ENCODE measurements around the gene PSMD1.
"Not testable (repeated sequence)": the region's sequence is repeated elsewhere in the genome, so short reads cannot be mapped to it uniquely, and the experiment has no call there.

PSMD1 gene

DNA sequence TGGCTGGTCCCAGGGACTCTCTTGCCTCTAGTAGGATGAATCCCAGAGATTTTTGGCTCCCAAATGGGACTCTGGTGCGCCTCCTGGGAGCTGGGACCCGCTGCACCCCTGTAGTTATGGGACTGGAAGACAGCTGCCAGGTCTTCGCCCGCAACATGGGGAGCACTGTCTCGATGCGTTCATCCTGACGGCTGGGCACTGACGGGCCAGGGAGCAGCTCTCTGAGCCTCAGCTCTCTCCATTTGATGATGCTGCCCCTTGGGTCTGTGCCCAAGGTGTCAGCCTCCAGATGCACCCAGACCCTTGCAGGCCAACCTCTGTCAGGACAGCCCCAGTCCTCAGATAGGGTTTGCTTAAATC is 132.5 kb downstream of the PSMD1 start:
- DNase-seq = no peak

GRCh38 chr2:231189571-231190495 is 133.2 kb downstream of the PSMD1 start:
- DNase-seq = no peak

DNA sequence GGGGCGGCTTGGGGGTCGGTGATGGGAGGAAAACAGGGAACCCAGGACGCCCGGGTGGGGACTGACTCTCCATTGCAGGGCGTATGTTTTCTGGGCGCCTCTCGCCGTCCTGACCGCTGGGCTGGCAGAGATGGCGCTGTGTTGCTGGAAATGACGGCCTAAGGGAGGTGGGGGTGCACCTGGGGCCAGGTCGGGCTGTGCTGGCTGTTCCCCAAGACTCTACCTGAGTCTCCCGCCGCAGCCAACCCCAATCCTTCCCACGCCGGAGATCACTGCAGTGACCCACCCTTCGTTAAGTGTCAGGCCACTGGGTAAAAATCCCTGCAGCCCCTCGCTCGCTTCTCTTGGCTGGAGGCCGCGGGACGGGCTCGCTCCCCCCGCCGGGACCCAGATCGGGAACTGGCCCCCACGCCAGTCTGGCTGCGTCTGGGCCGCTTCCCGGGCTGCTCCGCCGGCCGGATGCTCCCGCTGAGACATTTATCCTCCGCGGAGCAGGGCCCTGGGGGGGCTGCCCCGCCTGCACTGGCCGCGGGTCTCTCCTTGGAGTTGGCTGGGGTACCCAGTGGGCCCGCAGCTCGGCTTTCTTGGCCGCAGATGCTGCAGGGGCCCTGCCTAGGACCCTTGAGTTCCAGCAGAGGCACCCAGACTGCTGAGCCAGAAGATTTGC is 134.0 kb downstream of the PSMD1 start:
- no peak for DNase-seq

DNA sequence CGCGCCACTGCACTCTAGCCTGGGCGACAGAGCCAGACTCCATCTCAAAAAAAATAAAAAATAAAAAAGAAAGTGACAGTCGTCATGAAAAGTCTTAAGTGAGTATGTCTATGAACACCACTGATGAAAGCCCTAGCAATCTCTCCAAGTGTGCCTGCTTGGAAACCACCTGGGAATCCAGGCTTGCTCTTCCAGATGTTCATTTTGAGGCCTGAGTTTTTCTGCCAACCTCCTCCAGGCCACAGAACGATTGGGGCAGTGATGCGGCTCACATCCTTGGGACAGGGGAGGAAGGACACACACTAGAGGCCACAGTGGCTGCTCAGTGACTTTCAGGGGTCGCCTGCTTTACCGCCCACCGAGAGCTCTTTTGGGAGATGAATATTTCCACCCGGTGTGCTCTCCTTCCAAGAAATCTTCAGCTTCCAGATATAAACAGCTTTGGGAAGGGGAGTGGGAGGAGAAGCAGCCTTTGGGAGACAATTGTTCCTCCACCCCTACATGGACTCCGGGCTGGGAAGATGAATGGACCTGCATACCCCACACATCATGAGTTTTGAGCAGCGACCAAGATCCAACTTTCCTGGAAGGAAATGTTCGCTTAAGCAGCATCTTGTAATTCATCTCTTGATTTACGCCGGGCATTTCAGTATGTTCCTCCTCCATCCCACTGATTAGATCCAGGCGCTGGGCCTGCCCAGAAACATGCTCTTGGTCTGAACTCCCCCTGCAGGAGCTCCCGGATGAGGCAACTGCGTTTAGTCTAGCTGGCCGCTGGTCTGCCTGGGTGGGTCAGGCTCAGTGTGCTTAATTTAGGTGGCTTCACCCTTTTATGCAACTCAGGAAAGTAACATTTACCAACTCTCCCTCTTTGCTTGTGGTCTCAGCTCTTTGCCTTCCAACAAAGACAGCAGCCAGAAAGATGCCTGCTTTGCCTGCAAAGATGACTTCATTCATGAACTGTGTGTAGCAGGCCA is 135.5 kb downstream of the PSMD1 start:
- DNase-seq = no peak

GRCh38 chr2:231193216-231193615 is 136.5 kb downstream of the PSMD1 start:
- DNase-seq = no peak

DNA sequence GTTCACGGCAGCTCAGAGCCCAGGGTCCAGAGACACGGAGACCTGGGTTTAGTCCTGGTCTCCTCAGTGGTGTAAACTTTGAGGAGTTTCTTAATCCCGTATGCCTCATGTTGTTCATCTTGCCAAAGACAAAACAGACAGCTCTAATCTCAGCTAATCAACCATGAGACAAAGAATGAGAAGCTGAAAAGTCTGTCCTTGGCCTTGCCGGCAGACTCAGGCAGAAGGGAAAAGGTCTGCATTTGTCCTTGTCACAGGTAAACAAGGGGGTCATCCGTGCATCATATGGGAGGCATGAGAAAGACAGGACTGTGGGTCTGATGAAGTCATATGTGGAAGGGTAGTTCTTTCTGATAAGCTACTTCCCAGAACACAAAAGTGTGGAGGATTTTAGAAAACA is 139.9 kb downstream of the PSMD1 start:
- DNase-seq = no peak

DNA sequence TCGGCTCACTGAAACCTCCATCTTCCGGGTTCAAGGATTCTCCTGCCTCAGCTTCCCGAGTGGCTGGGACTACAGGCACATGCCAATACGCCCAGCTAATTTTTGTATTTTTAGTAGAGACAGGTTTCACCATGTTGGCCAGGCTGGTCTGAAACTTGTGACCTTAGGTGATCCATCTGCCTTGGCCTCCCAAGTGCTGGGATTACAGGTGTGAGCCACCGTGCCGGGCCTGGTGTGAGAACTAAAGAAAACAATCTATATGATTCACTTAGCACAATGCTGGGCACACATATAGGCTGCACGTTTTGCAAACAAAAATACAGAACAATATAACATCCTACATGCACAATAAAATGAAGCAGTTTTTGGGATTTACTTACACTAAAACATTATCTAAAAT is 140.5 kb downstream of the PSMD1 start:
- DNase-seq = not testable (repeated sequence)

DNA sequence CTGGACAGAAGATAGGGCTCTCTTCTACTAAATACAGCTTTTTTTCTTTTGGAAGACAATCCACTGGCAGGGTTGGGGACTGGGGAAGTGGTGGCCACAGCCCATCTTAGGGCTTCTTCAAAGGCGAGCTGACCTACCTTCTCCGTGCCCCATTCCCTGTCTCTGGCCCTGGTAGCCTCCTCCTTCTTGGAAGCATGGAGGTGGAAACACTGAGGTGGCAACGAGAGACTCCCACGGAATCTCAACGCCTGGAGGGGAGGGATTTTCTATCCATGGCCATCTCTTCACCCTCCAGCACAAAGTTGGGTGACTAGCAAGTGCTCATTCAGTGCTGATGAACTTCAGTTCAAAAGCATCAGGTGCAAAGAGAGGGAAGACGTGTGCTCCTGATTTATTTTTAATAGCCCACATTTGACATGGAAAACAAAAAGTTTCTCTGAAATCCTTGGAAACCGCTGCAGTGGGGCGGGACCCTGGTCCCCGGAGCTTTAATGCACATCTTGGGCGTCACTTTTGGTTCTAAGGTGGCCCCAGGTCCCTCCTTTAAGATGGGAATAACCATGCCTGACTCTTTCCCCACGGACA is 141.1 kb downstream of the PSMD1 start:
- DNase-seq = no peak

DNA sequence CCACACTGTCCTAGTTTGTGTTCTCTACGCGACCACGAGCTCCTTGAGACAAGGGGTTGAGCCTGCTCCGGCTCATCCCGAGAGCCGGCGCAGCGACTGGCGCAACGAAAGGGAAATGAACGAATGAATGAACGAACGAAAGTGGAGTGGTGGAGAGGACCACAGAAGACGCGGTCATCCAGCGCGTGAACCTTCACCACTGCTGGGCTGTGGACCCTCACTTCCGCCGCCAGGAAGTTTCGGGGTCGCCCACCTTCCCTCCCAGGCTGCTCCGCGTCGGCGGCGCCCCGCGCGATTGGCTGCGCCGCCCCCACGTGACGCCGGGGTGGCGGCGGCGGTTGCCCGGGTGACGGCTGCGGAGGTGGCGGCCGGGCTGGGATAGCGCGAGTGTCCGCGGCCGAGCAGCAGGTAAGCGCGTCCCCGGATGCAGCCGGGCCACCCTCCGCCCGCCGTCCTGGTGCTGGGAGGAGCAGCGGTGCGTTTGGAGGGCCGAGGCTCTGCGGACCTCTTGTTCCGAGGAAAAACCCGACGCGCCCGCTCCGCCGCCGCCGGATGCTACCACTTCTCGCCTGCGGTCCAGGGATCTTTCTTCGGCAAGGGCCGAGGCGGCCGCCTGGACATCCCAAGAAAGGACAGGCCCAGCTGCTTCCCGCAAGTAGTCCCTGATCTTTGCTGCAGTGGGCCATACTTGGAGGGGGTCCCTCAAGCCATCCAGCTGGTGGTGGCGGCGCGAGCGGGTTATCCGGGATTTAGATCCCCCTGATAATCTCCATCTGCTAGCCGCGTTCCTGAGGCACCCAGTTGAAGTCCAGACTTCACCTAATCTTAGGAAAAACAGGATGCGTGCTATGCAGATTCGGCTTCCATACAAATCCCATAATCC is 141.9 kb downstream of the PSMD1 start, which contains the start of gene ARMC9:
Gene ARMC9, plus strand, starts transcription at position 341 of the 883 bp plus-strand sequence. CDS start 7,608 bp downstream, outside the sequence.
- peak; percentile 86 for DNase-seq

GRCh38 chr2:231199219-231199618 is 142.6 kb downstream of the PSMD1 start:
- DNase-seq = no peak

DNA sequence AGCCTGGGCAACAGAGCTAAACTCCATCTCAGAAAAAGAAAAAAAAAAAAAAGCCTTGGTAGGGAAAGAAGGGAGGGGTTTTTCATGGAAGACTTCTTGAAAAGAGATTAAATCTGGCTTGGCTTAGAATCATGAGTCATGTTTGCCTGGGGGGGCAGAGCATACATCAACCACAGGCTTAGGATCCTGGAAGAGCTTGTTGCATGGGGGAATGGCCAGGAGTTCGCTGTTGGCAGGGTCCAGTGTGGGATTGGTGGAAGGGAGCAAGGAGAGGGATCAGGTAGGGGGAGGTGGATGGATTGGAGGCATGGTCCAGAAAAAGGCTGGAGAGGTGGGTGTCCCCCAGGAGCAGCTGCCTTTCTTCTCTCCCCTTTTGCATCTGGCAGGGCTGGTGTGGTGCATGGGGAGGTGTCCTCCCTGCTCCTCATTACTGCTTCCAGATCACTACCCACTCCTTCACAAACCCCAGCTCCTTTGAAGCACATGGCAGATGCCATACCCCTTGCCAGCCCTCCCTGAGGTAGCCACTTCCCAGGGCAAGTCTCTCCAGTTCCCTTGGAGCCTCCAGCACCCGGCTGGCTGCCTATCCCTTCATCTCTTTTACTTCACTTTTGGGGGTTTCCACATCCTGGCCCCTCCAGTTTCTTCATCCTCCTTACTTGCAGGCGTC is 144.3 kb downstream of the PSMD1 start:
- no peak for DNase-seq

- DNase-seq = no peak
These were observed 144.8 kb downstream of the PSMD1 start for GRCh38 chr2:231201475-231201814.

- no peak for DNase-seq
These were observed 146.4 kb downstream of the PSMD1 start for GRCh38 chr2:231203087-231203486.

DNA sequence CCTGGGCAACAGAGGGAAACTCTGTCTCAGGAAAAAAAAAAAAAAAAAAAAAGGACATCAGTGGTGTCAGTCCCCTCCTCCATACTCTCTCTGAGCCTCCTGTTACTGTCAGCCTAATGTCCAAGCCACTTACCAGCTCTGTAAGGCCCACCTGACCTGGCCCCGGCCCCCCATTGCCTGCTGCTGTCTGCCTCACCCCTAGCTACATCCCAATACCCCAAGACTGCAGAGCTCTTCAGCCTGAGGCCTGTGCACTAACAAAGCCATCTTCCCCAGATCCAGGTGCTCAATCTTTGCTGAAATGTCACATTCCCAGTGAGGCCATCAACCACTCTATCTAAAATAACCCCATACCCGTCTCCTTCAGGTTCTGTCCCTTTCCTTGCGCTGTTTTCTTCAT is 147.5 kb downstream of the PSMD1 start:
- no peak for DNase-seq

GRCh38 chr2:231204581-231204980 is 147.9 kb downstream of the PSMD1 start:
- no peak for DNase-seq

GRCh38 chr2:231207734-231208133 is 151.1 kb downstream of the PSMD1 start:
- DNase-seq = no peak

GRCh38 chr2:231210782-231211181 is 154.1 kb downstream of the PSMD1 start:
- no peak for DNase-seq

DNA sequence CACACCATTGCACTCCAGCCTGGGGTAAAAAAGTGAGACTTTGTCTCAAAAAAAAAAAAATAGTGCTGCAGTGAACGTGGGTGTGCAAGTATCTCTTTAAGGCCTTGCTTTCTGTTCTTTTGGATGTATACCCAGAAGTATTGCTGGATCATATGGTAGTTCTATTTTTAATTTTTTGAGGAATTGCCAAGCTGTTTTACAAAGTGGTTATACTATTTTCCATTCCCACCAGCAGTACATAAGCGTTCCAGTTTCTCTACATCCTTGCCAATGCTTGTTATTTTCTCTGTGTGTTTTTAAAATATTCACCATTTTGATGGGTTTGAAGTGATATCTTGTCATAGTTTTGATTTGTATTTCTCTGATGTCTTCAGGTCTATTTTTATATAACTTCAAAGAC is 154.8 kb downstream of the PSMD1 start:
- DNase-seq = no peak

GRCh38 chr2:231212329-231212845 is 155.7 kb downstream of the PSMD1 start:
- DNase-seq = no peak

GRCh38 chr2:231213931-231214642 is 157.4 kb downstream of the PSMD1 start:
- no peak for DNase-seq
